T-cell (primary cell): Measurements from ENCODE around the gene EXOC4. TPM values are rescaled to one million over a fixed set of nuclear protein-coding genes. Genes with fewer than 3 reads are reported as not detected.

ENCODE experiments used
- ATAC-seq, 4 experiments: fragments of 200-7000 bp in 3 of 4; fragments of 150-1000 bp in 1 of 4; cut with Tn5 transposase; replicated peaks in 1 of 4; 1 replicate in 3 of 4; 2 replicates in 1 of 4; pipeline ENCODE4 v1.10.0; 2021; ENCODE audit warnings: moderate library complexity in 3 of 4, mild to moderate bottlenecking in 2 of 4, moderate number of reproducible peaks in 1 of 4
- CTCF ChIA-PET, 2 donors: fragments of 300-600 bp; sonication (Branson Sonifier 250); formaldehyde crosslinking; loops; one replicate each; lab custom pipeline; 2022; ENCODE audit warnings: antibody characterized with exemption in 2 of 2; lab: Charles Lee
- POLR2A ChIA-PET, 2 donors: fragments of 300-600 bp; sonication (Branson Sonifier 250); formaldehyde crosslinking; loops; one replicate each; lab custom pipeline; 2022; ENCODE audit warnings: antibody characterized with exemption in 2 of 2; lab: Charles Lee
- DNase-seq, 35 experiments: peaks; one replicate each; pipeline versions ENCODE4 v3.0.0 to v3.0.0-alpha.2; 2013 to 2023
- H3K27ac ChIP-seq: one replicate; pipeline ENCODE4 v1.5.1; 2013; ENCODE audit warnings: low read length
- H3K27me3 ChIP-seq, 2 experiments: replicated peaks in 1 of 2; 1 replicate in 1 of 2; 2 replicates in 1 of 2; pipeline versions ENCODE4 v1.6.1 to v1.7.0; 2013; ENCODE audit warnings: low read length in 1 of 2, mixed read lengths in 1 of 2; ENCODE audit not compliant: control insufficient read depth in 2 of 2, insufficient read depth in 2 of 2; ENCODE audit errors: extremely low read depth in 1 of 2
- H3K36me3 ChIP-seq, 2 donors: 1 replicate in 1 of 2; 2 replicates in 1 of 2; pipeline versions ENCODE4 v1.6.1 to v1.7.0; 2013; ENCODE audit warnings: low read length in 1 of 2; ENCODE audit not compliant: control insufficient read depth in 2 of 2, insufficient read depth in 1 of 2; ENCODE audit errors: extremely low read depth in 1 of 2
- H3K4me1 ChIP-seq, 2 experiments: 1 replicate in 1 of 2; 2 replicates in 1 of 2; pipeline versions ENCODE4 v1.6.1 to v1.7.0; 2013; ENCODE audit warnings: low read length in 2 of 2, mixed read lengths in 1 of 2; ENCODE audit not compliant: insufficient read depth in 2 of 2, control insufficient read depth in 1 of 2; ENCODE audit errors: extremely low read depth in 1 of 2
- H3K4me3 ChIP-seq, 2 donors: 1 replicate in 1 of 2; 2 replicates in 1 of 2; pipeline versions ENCODE4 v1.5.1 to v1.7.0; 2013; ENCODE audit warnings: mild to moderate bottlenecking in 2 of 2, low read length in 1 of 2, moderate library complexity in 1 of 2; ENCODE audit not compliant: control insufficient read depth in 1 of 2; ENCODE audit errors: extremely low read depth in 1 of 2
- H3K9me3 ChIP-seq: 2 replicates; pipeline ENCODE4 v1.7.0; 2013
- H3K27ac Mint-ChIP-seq, 2 donors: one replicate each; pipeline ENCODE4 v1.8.0; 2020 to 2021; ENCODE audit warnings: mild to moderate bottlenecking in 2 of 2, mixed read lengths in 2 of 2
- H3K27me3 Mint-ChIP-seq, 2 donors: one replicate each; pipeline ENCODE4 v1.8.0; 2021 to 2022; ENCODE audit warnings: mixed read lengths in 2 of 2
- H3K36me3 Mint-ChIP-seq: one replicate; pipeline ENCODE4 v1.8.0; 2021; ENCODE audit warnings: mixed read lengths
- H3K4me1 Mint-ChIP-seq, 3 donors: one replicate each; pipeline ENCODE4 v1.8.0; 2020 to 2022; ENCODE audit warnings: mixed read lengths in 3 of 3, mild to moderate bottlenecking in 1 of 3
- H3K4me3 Mint-ChIP-seq, 3 donors: one replicate each; pipeline ENCODE4 v1.8.0; 2020 to 2022; ENCODE audit warnings: mild to moderate bottlenecking in 3 of 3, mixed read lengths in 3 of 3, moderate library complexity in 3 of 3
- H3K9me3 Mint-ChIP-seq, 3 donors: one replicate each; pipeline ENCODE4 v1.8.0; 2020 to 2022; ENCODE audit warnings: mixed read lengths in 3 of 3
- WGBS: methylation state at CpG from one replicate; pipeline ENCODE4 v1.1.5; 2013; ENCODE audit warnings: missing lambda C conversion rate; ENCODE audit not compliant: insufficient coverage; 5-methylcytosine and 5-hydroxymethylcytosine counted together
- total RNA-seq, 35 experiments: library from RNA in 6 of 35; stranded (reverse) in 6 of 35; fragments of 120-200 nt in 1 of 35; gene quantifications; one replicate each; pipeline versions ENCODE4 v1.2.1 to v1.2.4 and lab custom pipeline; 2013 to 2026

EXOC4 gene
- total RNA-seq, 5 donors from 2014 or later (not counting 1 experiment from before 2014, with no cell fraction given) = 58.2 to 108 (median 64.8) TPM

DNA sequence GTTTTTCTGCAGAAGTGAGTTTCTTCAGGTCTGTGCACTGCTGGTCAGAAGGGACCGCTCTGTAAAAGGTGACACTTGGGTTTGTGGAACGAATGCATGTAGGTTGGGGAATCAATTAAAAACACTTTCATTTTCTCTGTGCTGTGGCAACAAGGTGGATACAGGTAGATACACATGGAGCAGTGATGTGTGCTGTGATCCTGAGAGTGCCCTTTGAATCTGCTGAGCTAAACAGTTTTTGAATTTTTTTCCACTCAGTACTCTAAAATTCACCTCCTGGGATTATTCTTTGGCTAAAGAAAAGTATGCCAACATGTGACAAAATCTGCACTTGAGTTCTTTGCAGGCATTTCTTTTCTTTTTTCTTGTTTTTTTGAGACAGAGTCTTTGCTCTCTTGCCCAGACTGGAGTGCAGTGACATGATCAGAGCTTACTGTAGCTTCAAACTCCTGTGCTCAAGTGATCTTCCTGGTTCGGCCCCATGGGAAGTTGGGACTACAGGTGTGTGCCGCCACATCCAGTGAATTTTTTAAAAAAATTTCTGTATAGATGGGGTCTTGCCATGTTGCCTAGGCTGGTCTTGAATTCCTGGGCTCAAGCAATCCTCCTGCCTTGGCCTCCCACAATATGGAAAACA, 338.9 kb downstream of the EXOC4 start:
- Histone ChIP-seq H3K9me3 (no peaks in the 10 kb centered on the region), H3K27me3 (no peaks in the 10 kb centered on the region), H3K36me3 (no peaks in the 10 kb centered on the region), H3K27ac (no peak overlapping the region), H3K4me3 (no peak overlapping the region), H3K4me1 (no peaks in the 10 kb centered on the region)
- ChIA-PET POLR2A (no interaction called here), CTCF (no interaction called here)
- DNase-seq (no peak), ATAC-seq (no peak)
- Mint-ChIP-seq H3K27ac (no peak overlapping the region), H3K27me3 (no peaks in the 10 kb centered on the region), H3K4me1 (peaks cover 0 to 5% (median 1%) of the 10 kb centered on the region in 3 donors), H3K9me3 (no peaks in the 10 kb centered on the region), H3K4me3 (no peak overlapping the region), H3K36me3 (peaks cover 32% of the 10 kb centered on the region)
- 100% methylated on average over 3 of the region's 4 CpGs for WGBS

DNA sequence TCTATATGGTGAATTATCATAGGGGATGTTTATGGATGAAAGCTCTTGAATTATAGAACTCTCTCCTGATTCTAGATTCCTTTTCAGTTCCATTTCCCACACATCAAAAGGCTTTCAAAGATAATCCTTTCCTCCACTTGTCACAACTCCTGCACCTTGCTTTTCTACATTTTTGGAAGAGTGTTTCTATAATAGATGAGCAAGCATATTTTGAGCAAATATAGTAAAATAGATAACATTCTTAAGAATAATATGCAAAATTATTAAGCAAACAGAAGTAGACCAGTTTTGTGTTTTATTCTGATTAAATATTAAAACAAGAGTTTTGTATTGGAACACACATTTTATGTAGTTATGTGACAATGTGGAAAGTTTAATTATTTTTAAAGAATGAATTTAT, 340.7 kb downstream of the EXOC4 start:
- ChIA-PET CTCF (no interaction called here), POLR2A (no interaction called here)
- Histone ChIP-seq H3K27ac (no peak overlapping the region), H3K27me3 (no peaks in the 10 kb centered on the region), H3K4me1 (no peaks in the 10 kb centered on the region), H3K4me3 (no peak overlapping the region), H3K9me3 (no peaks in the 10 kb centered on the region), H3K36me3 (no peaks in the 10 kb centered on the region)
- ATAC-seq (no peak), DNase-seq (no peak)
- Mint-ChIP-seq H3K27me3 (no peaks in the 10 kb centered on the region), H3K36me3 (peaks cover 32% of the 10 kb centered on the region), H3K4me1 (peaks cover 0 to 5% (median 1%) of the 10 kb centered on the region in 3 donors), H3K27ac (no peak overlapping the region), H3K4me3 (no peak overlapping the region), H3K9me3 (no peaks in the 10 kb centered on the region)

DNA sequence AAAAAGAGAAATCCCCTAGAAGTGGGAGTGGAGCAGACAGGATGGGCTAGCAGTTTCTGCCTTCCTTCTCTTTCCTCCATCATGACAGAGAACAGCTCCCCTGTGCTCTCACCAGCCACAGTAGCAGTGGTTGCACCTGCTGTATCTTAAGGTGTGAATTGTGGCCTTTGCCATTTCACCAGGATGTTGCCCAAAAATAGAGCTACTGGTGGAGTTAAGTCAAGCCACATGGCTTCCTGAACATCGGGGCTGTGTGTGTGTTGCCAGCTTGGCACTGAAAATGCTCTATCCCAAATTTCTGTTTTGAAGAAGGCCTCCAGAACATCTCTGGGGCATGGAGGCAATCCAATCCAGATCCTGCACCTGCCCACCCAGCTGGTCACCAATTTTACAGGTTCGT, 348.7 kb downstream of the EXOC4 start:
- Mint-ChIP-seq H3K27ac (no peak overlapping the region), H3K4me3 (no peak overlapping the region), H3K9me3 (no peaks in the 10 kb centered on the region), H3K36me3 (peaks cover 12% of the 10 kb centered on the region), H3K27me3 (no peaks in the 10 kb centered on the region), H3K4me1 (peaks cover 0 to 13% (median 10%) of the 10 kb centered on the region in 3 donors)
- 13% methylated on average over 1 of the region's 2 CpGs for WGBS
- POLR2A ChIA-PET = no interaction called here
- Histone ChIP-seq H3K27ac (no peak overlapping the region), H3K36me3 (no peaks in the 10 kb centered on the region), H3K4me1 (no peaks in the 10 kb centered on the region), H3K4me3 (no peak overlapping the region), H3K9me3 (no peaks in the 10 kb centered on the region), H3K27me3 (no peaks in the 10 kb centered on the region)
- CTCF ChIA-PET = no interaction called here
- ATAC-seq (no peak), DNase-seq (no peak)

DNA sequence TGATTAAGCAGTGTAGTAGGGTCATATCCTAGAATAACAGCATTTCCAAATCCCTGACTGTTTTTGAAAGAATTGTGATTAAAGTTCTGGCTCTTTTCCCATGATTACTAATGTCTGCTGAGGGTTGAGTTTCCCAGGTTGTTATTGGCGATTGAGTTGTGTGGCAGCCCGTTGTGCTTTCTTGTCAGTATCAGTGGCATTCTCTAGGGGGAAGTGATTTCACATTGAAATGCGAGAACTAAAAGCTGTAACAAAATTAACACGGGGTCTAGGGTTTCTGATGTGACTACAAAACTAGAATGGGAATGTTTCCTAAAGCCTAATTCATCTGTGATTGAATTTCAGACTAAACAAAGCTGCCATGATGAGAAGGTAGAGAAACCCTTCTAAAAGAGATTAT, 349.4 kb downstream of the EXOC4 start:
- Mint-ChIP-seq H3K27ac (no peak overlapping the region), H3K27me3 (no peaks in the 10 kb centered on the region), H3K4me3 (no peak overlapping the region), H3K4me1 (peaks cover 0 to 13% (median 10%) of the 10 kb centered on the region in 3 donors), H3K36me3 (peaks cover 12% of the 10 kb centered on the region), H3K9me3 (no peaks in the 10 kb centered on the region)
- Histone ChIP-seq H3K4me3 (no peak overlapping the region), H3K27me3 (no peaks in the 10 kb centered on the region), H3K36me3 (no peaks in the 10 kb centered on the region), H3K4me1 (no peaks in the 10 kb centered on the region), H3K27ac (no peak overlapping the region), H3K9me3 (no peaks in the 10 kb centered on the region)
- no peak for DNase-seq
- WGBS = 100% methylated on average over 1 of the region's 4 CpGs
- ChIA-PET POLR2A (no interaction called here), CTCF (no interaction called here)
- ATAC-seq = no peak

DNA sequence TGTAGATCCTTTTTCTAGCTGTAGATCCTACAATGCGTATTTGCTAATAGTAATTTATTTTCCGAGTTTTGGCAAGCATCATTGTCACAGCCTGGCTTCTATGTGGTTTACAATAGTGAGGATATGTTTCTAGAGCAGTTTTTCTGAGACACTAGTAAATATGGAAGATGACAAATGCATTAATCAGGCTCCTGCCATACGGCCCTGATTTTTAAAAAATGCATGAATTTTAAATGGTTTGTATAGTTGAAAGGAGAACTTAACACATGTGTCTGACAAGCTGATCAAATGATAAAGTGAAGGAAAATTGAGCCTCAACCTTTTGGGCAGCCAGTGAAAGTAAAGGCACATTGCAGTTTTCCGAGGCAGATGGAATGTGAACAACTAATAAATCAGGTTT, 354.1 kb downstream of the EXOC4 start:
- no peak overlapping the region for H3K4me3 Mint-ChIP-seq
- no peak for ATAC-seq
- Histone ChIP-seq H3K4me3 (no peak overlapping the region), H3K36me3 (no peaks in the 10 kb centered on the region), H3K27me3 (no peaks in the 10 kb centered on the region), H3K27ac (no peak overlapping the region), H3K9me3 (no peaks in the 10 kb centered on the region), H3K4me1 (no peaks in the 10 kb centered on the region)
- no peaks in the 10 kb centered on the region for H3K27me3 Mint-ChIP-seq
- WGBS = 100% methylated on average over 3 of the region's 4 CpGs
- H3K36me3 Mint-ChIP-seq = peaks cover 15% of the 10 kb centered on the region
- H3K4me1 Mint-ChIP-seq = peaks cover 0 to 3% (median 0%) of the 10 kb centered on the region in 3 donors
- ChIA-PET POLR2A (no interaction called here), CTCF (no interaction called here)
- peak overlapping the region in 1 of 2 donors; percentile 0 for H3K27ac Mint-ChIP-seq
- H3K9me3 Mint-ChIP-seq = no peaks in the 10 kb centered on the region
- DNase-seq = no peak

DNA sequence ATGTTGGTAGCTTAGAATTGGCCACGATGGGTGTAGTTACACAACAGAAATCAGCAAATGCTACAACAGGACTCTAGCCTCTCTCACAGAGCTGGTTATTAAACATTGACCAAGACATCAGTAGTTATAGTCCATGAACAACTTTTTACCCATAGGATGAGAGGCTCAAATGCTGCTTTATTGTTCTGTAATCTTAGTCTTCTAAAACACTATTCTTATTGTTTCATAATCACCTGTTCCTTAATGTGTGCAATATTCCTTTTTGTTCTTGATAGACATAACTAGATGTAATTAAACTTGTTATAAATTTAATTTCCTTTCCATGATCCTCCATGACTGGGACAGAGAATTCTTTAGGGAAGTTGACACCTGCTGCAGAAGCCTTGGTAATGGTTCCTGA, 356.9 kb downstream of the EXOC4 start:
- Mint-ChIP-seq H3K36me3 (peaks cover 22% of the 10 kb centered on the region), H3K27ac (no peak overlapping the region)
- POLR2A ChIA-PET = no interaction called here

DNA sequence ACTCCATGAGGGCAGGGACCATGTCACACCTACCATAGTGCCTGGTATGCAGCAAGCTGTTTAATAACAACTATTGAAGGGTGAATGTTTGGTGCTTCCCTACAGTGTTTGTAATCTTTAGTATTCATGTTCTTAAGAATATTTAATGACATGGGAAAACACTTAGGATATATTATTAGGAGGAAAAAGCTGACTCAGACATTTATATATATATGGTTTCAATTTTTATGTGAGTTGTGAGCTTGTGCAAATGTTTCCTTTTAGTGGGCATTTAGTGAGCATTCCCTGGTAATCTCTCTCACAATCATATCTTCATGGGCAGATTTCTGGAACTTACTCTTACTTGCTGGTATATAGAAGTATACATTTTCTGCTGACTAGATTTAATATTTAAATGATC, 359.1 kb downstream of the EXOC4 start:
- no peak overlapping the region for H3K4me3 Mint-ChIP-seq
- H3K27ac Mint-ChIP-seq = no peak overlapping the region

More for the DNA sequence above, 356.9 kb downstream of the EXOC4 start:
- Histone ChIP-seq H3K9me3 (no peaks in the 10 kb centered on the region), H3K27ac (no peak overlapping the region), H3K27me3 (no peaks in the 10 kb centered on the region), H3K36me3 (no peaks in the 10 kb centered on the region), H3K4me1 (no peaks in the 10 kb centered on the region), H3K4me3 (no peak overlapping the region)
- ATAC-seq (no peak), DNase-seq (no peak)
- Mint-ChIP-seq H3K4me3 (no peak overlapping the region), H3K4me1 (no peaks in the 10 kb centered on the region), H3K9me3 (no peaks in the 10 kb centered on the region), H3K27me3 (no peaks in the 10 kb centered on the region)
- CTCF ChIA-PET = no interaction called here
- WGBS = no CpG with 5 or more reads among the region's 1 CpG

More for the DNA sequence above, 359.1 kb downstream of the EXOC4 start:
- no peaks in the 10 kb centered on the region for H3K36me3 ChIP-seq
- no peaks in the 10 kb centered on the region for H3K4me1 ChIP-seq
- no peak overlapping the region for H3K4me3 ChIP-seq
- Mint-ChIP-seq H3K9me3 (no peaks in the 10 kb centered on the region), H3K36me3 (peaks cover 20% of the 10 kb centered on the region), H3K4me1 (no peaks in the 10 kb centered on the region), H3K27me3 (no peaks in the 10 kb centered on the region)
- H3K27ac ChIP-seq = no peak overlapping the region
- ChIA-PET POLR2A (no interaction called here), CTCF (no interaction called here)
- no peaks in the 10 kb centered on the region for H3K27me3 ChIP-seq
- no peaks in the 10 kb centered on the region for H3K9me3 ChIP-seq
- DNase-seq = no peak
- ATAC-seq = no peak
